NCI-H2029 (cell line): Measurements from ENCODE around the gene FGL2.
"Not testable (repeated sequence)": the region's sequence is repeated elsewhere in the genome, so short reads cannot be mapped to it uniquely, and the experiment has no call there.

ENCODE experiments used
- DNase-seq: peaks from one replicate; lab custom pipeline; 2025; lab: John Stamatoyannopoulos, UW

Gene FGL2

GRCh38 chr7:77155601-77156377 is 43.8 kb downstream of the FGL2 start:
- DNase-seq: not testable (repeated sequence)

- DNase-seq: not testable (repeated sequence)
Measured at GRCh38 chr7:77154917-77155464, 44.6 kb downstream of the FGL2 start.

- DNase-seq: not testable (repeated sequence)
Measured at GRCh38 chr7:77152232-77152631, 47.4 kb downstream of the FGL2 start.
